Caco-2 (cell line): ENCODE results near the gene LRRC4C. TPM values are rescaled to one million over a fixed set of nuclear protein-coding genes. Genes with fewer than 3 reads are reported as not detected.

Source experiments
- BruUV-seq: library from RNA; stranded (reverse); fragments of 400-500 nt; replicated peaks from 2 replicates; lab custom pipeline; 2021; lab: Mats Ljungman, UMichigan
- CTCF ChIA-PET: fragments of 300-600 bp; sonication (Branson Sonifier 250); formaldehyde crosslinking; loops from one replicate; lab custom pipeline; 2022; ENCODE audit warnings: antibody characterized with exemption; lab: Charles Lee
- POLR2A ChIA-PET: fragments of 300-600 bp; sonication (Branson Sonifier 250); formaldehyde crosslinking; loops from one replicate; lab custom pipeline; 2022; ENCODE audit warnings: antibody characterized with exemption; lab: Charles Lee
- DNase-seq, 2 experiments: peaks; one replicate each; pipeline versions ENCODE4 v3.0.0 to v3.0.0-alpha.2; 2020 to 2022
- H3K27me3 ChIP-seq: replicated peaks from 2 replicates; pipeline ENCODE4 v1.6.0; 2011; ENCODE audit warnings: low read length; ENCODE audit not compliant: control insufficient read depth, insufficient read depth
- H3K36me3 ChIP-seq: 2 replicates; pipeline ENCODE4 v1.5.1; 2011; ENCODE audit warnings: low read length; ENCODE audit not compliant: control insufficient read depth, insufficient read depth
- H3K4me1 ChIP-seq: fragments of 250-450 bp; sonication (Bioruptor Pico); 2 replicates; pipeline ENCODE4 v1.5.1; 2020; ENCODE audit warnings: mild to moderate bottlenecking
- H3K4me3 ChIP-seq: 2 replicates; pipeline ENCODE4 v1.5.1; 2011; ENCODE audit warnings: low read depth, mild to moderate bottlenecking, control low read depth, low read length
- H3K9me3 ChIP-seq: fragments of 250-450 bp; sonication (Bioruptor Pico); 2 replicates; pipeline ENCODE4 v1.5.1; 2020; ENCODE audit warnings: mild to moderate bottlenecking, moderate library complexity
- H3K27ac Mint-ChIP-seq: one replicate; pipeline ENCODE4 v1.8.0; 2022; ENCODE audit warnings: mixed read lengths; ENCODE audit not compliant: unreplicated experiment
- H3K27me3 Mint-ChIP-seq: one replicate; pipeline ENCODE4 v1.8.0; 2022; ENCODE audit warnings: mixed read lengths; ENCODE audit not compliant: insufficient read depth, unreplicated experiment
- H3K36me3 Mint-ChIP-seq: one replicate; pipeline ENCODE4 v1.8.0; 2022; ENCODE audit warnings: mild to moderate bottlenecking, mixed read lengths; ENCODE audit not compliant: insufficient read depth, unreplicated experiment
- H3K4me1 Mint-ChIP-seq: one replicate; pipeline ENCODE4 v1.8.0; 2022; ENCODE audit warnings: low read depth, mixed read lengths; ENCODE audit not compliant: unreplicated experiment
- H3K4me3 Mint-ChIP-seq: one replicate; pipeline ENCODE4 v1.8.0; 2022; ENCODE audit warnings: mild to moderate bottlenecking, moderate library complexity, mixed read lengths; ENCODE audit not compliant: unreplicated experiment
- H3K9me3 Mint-ChIP-seq: one replicate; pipeline ENCODE4 v1.8.0; 2022; ENCODE audit warnings: mixed read lengths; ENCODE audit not compliant: unreplicated experiment
- intact Hi-C: fragments of 100-400 bp; cut with micrococcal nuclease; formaldehyde crosslinking; loops from one replicate; pipeline ENCODE4 v1.10.0; 2022; ENCODE audit not compliant: unreplicated experiment
- total RNA-seq: library from RNA; stranded (reverse); gene quantifications from 2 replicates; pipeline ENCODE4 v1.2.3, GENCODE V29; 2022
- TF ChIP-seq, protein P1 (sequence below), 2 experiments: fragments of 200-600 bp in 1 of 2; IDR thresholded peaks; 1 replicate in 1 of 2; 2 replicates in 1 of 2; pipeline versions ENCODE4 v1.5.1 to v1.8.0; 2011 to 2022; ENCODE audit warnings: antibody characterized with exemption in 1 of 2, control low read depth in 1 of 2, inconsistent platforms in 1 of 2, low read depth in 1 of 2, low read length in 1 of 2, mild to moderate bottlenecking in 1 of 2, moderate library complexity in 1 of 2; ENCODE audit not compliant: insufficient read depth in 1 of 2, severe bottlenecking in 1 of 2, unreplicated experiment in 1 of 2

LRRC4C gene
- total RNA-seq, 1 experiment from 2014 or later = not detected

DNA sequence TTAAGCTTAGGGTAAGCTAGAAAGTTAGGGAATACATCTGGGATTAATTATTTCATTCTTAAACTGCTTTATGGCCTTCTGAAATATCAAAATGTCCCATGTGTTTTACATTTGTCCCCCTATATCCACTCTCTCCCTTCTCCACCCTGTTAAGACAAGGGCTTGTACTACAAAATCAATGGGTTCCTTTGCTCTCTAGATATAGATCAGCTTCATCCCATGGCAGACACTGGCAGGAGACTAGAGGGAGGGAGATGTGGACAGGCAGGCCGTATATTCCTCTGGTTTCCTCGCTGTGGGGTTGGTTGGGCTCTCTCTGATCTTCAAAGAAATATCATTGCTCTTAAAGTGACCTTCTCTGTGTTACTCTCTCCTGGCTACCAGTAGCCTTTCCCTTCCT lies 1281.0 kb downstream of the LRRC4C start:
- H3K27me3 ChIP-seq = no peaks in the 10 kb centered on the region
- no peak overlapping the region for H3K4me3 Mint-ChIP-seq
- CTCF ChIA-PET = no interaction called here
- H3K36me3 Mint-ChIP-seq = no peaks in the 10 kb centered on the region
- no peak overlapping the region for H3K4me3 ChIP-seq
- H3K27me3 Mint-ChIP-seq = no peaks in the 10 kb centered on the region
- H3K9me3 Mint-ChIP-seq = no peaks in the 10 kb centered on the region
- POLR2A ChIA-PET = no interaction called here
- DNase-seq = no peak
- no peaks in the 10 kb centered on the region for H3K4me1 ChIP-seq
- H3K36me3 ChIP-seq = no peaks in the 10 kb centered on the region
- TF ChIP-seq, protein P1, sequence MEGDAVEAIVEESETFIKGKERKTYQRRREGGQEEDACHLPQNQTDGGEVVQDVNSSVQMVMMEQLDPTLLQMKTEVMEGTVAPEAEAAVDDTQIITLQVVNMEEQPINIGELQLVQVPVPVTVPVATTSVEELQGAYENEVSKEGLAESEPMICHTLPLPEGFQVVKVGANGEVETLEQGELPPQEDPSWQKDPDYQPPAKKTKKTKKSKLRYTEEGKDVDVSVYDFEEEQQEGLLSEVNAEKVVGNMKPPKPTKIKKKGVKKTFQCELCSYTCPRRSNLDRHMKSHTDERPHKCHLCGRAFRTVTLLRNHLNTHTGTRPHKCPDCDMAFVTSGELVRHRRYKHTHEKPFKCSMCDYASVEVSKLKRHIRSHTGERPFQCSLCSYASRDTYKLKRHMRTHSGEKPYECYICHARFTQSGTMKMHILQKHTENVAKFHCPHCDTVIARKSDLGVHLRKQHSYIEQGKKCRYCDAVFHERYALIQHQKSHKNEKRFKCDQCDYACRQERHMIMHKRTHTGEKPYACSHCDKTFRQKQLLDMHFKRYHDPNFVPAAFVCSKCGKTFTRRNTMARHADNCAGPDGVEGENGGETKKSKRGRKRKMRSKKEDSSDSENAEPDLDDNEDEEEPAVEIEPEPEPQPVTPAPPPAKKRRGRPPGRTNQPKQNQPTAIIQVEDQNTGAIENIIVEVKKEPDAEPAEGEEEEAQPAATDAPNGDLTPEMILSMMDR (IDR thresholded peaks at IDR 0.05; ENCODE audit: insufficient read depth in 1 of 2, low read depth in 1 of 2, low read length in 1 of 2, severe bottlenecking in 1 of 2, unreplicated experiment in 1 of 2) = no peak
- no peaks in the 10 kb centered on the region for H3K9me3 ChIP-seq
- H3K27ac Mint-ChIP-seq = no peak overlapping the region
- no TSS peak for BruUV-seq
- intact Hi-C loops = no loop called here
- no peaks in the 10 kb centered on the region for H3K4me1 Mint-ChIP-seq

DNA sequence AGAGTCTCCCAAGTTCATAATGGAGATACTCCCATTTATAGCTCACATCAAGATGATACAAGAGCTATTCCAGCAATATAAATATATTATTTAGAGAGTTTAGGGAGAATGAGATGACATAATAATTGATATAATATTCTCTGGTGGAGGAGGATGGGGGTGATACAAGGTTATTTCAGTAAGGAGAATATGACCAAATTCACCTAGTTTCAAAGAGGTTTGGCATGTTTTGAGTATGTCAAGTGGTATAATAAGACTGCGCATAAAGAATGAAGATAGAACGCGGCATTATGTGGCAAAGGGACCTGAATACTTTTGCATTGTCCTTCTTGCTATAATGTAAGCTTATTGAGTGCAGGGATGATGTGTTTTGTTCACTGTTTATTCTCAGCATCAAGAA lies 1283.5 kb downstream of the LRRC4C start:
- H3K9me3 ChIP-seq = no peaks in the 10 kb centered on the region
- DNase-seq = no peak
- H3K27me3 ChIP-seq = no peaks in the 10 kb centered on the region
- H3K27me3 Mint-ChIP-seq = no peaks in the 10 kb centered on the region
- H3K27ac Mint-ChIP-seq = no peak overlapping the region
- ChIA-PET CTCF (no interaction called here), POLR2A (no interaction called here)
- intact Hi-C loops = no loop called here
- no TSS peak for BruUV-seq
- H3K4me3 ChIP-seq = no peak overlapping the region
- no peaks in the 10 kb centered on the region for H3K36me3 ChIP-seq
- TF ChIP-seq, protein P1 (IDR thresholded peaks at IDR 0.05; ENCODE audit: insufficient read depth in 1 of 2, low read depth in 1 of 2, low read length in 1 of 2, severe bottlenecking in 1 of 2, unreplicated experiment in 1 of 2) = no peak
- no peaks in the 10 kb centered on the region for H3K9me3 Mint-ChIP-seq
- H3K36me3 Mint-ChIP-seq = no peaks in the 10 kb centered on the region
- no peak overlapping the region for H3K4me3 Mint-ChIP-seq
- no peaks in the 10 kb centered on the region for H3K4me1 Mint-ChIP-seq
- no peaks in the 10 kb centered on the region for H3K4me1 ChIP-seq

DNA sequence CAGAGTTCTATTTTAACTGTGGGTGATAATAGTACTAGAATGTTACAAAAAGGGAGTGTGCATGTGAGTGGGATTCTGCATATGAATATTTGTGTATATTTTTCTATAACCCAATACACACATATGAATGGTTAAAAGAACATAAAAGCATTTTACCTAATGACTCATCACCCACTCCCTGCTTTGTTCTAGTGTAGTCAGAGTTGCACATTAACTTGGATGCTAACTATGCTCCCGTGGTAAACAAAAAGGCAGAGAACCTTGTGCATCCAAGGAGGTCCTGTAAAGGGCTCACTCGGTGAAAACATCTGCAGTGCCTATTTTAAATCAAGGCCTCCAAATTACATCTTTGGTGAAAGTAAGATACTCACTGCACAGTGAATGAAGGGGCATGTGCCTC lies 1289.4 kb downstream of the LRRC4C start:
- CTCF ChIA-PET = no interaction called here

More for the DNA sequence above, 1289.4 kb downstream of the LRRC4C start:
- TF ChIP-seq, protein P1 (IDR thresholded peaks at IDR 0.05; ENCODE audit: insufficient read depth in 1 of 2, low read depth in 1 of 2, low read length in 1 of 2, severe bottlenecking in 1 of 2, unreplicated experiment in 1 of 2) = no peak
- DNase-seq = no peak
- peaks cover 12% of the 10 kb centered on the region for H3K9me3 Mint-ChIP-seq
- no peaks in the 10 kb centered on the region; the same call in 1 of the 2 replicates for H3K4me1 ChIP-seq
- no peaks in the 10 kb centered on the region for H3K9me3 ChIP-seq
- POLR2A ChIA-PET = no interaction called here
- H3K4me3 Mint-ChIP-seq = no peak overlapping the region
- H3K36me3 Mint-ChIP-seq = no peaks in the 10 kb centered on the region
- H3K4me3 ChIP-seq = no peak overlapping the region
- no peaks in the 10 kb centered on the region for H3K27me3 ChIP-seq
- no peak overlapping the region for H3K27ac Mint-ChIP-seq
- no TSS peak for BruUV-seq
- H3K4me1 Mint-ChIP-seq = peaks cover 7% of the 10 kb centered on the region
- no peaks in the 10 kb centered on the region for H3K36me3 ChIP-seq
- no peaks in the 10 kb centered on the region for H3K27me3 Mint-ChIP-seq
- intact Hi-C loops = no loop called here
